Measurements from ENCODE around the gene SNRPA1. TPM values are rescaled to one million over a fixed set of nuclear protein-coding genes. Genes with fewer than 3 reads are reported as not detected.
A peak's percentile ranks its signal among the peaks of the same experiment; 100 is the strongest.

Gene SNRPA1
- total RNA-seq, 2 donors from 2014 or later: 132 to 141 TPM

DNA sequence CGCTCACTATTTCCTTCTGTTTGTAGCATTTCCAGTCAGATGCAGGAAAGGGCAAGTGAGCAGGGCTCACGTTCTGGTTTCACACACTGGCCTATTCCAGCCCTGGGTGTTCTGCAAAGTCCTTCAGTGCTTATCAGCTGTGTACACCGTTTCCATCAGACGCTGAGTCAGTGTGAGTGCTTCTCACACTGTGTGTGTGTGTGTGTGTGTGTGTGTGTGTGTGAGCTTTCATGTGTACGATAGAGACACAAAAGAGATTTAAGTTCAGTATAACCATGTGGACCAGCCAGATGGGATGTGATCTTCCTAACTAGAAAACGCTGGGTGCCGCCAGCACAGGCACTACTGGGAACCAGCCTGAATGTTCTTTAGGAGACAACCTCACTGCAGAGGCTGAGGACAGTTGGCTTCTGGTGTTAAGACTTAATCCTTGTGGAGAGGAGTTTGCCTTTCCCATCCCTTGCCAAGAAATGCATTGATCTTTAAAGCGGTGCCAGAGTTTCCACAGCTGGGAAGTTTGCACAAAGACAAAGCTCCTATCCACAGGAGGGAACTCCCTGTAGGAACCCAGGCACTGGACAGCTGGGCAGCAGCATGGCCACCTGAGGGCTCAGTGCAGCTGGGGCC, 39.3 kb downstream of the SNRPA1 start:
- no peak for DNase-seq
- Mint-ChIP-seq H3K9me3 (no peaks in the 10 kb centered on the region), H3K4me1 (ENCODE audit: low read depth) (peaks cover 26% of the 10 kb centered on the region), H3K27me3 (ENCODE audit: low read depth) (peaks cover 21% of the 10 kb centered on the region), H3K27ac (no peak overlapping the region), H3K4me3 (no peak overlapping the region), H3K36me3 (ENCODE audit: insufficient read depth in 2 of 2) (peaks cover 0 to under 1% of the 10 kb centered on the region in 2 donors)
- ATAC-seq (replicated peaks in 1 of 2): no peak

DNA sequence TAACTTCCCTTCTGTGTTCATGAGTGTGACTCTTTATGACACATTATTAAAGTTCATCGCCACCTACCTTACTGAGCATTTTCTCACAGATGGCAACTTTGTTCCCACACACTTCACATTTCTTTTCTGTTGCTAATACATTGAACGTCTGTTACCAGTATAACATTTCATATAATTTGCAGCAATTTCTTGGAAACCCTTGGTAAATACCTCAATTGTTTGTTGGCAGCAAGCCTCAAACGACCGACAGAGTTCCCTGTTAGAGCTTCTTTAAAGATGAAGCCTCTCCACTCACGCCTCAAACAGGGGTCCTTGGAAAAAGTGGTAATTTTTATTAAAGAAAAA, 40.0 kb downstream of the SNRPA1 start:
- no peak for DNase-seq
- Mint-ChIP-seq H3K9me3 (no peaks in the 10 kb centered on the region), H3K4me3 (no peak overlapping the region), H3K4me1 (ENCODE audit: low read depth) (peaks cover 33% of the 10 kb centered on the region), H3K36me3 (ENCODE audit: insufficient read depth in 2 of 2) (peaks cover 0 to 4% of the 10 kb centered on the region in 2 donors), H3K27ac (no peak overlapping the region), H3K27me3 (ENCODE audit: low read depth) (peaks cover 16% of the 10 kb centered on the region)
- no peak for ATAC-seq (replicated peaks in 1 of 2)

DNA sequence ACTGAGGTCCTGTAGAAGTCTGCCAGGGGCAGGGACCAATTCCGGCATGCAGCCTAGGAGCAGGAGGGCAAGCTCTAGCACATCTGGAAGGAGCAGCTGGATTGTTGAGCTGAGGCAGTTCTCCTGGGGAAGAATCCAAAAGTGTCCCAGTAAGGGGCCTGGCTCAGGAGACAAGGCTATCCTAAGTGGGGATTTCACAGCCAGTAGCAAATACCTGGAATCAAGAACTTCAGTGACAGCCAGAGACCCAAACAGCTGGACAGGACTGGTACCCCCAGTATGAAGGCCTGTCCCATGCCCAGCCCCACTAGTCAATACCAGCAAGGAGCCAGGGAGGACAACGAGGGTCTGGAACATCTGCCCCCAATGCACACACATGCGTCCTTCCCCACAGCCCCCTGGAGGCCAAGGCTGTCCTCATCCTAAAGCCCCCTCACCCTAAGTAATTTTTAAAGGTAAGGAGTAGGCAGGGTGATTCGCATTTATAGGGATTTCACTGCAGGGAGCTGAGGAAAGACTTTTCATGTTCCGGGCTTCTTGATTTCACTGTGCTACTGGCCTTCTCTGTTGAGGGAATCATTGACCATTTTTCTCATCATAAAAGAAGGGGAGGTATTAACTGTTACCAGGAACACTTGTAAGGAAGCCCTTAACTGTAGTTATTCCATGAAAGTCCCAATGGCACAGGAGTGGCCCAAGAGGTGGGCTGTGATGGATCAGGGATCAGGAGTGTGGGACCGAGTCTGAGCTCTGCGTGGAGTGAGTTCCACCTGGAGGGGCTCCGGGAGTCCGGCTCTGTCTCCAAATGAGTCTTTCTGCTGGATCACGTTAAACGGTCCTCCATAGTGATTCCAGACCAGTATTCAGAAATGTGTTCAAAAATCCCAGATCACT, 40.6 kb downstream of the SNRPA1 start:
- H3K27me3 Mint-ChIP-seq (ENCODE audit: low read depth): peaks cover 10% of the 10 kb centered on the region
- H3K36me3 Mint-ChIP-seq (ENCODE audit: insufficient read depth in 2 of 2): peaks cover 0 to 4% of the 10 kb centered on the region in 2 donors
- ATAC-seq (replicated peaks in 1 of 2): no peak
- no peak overlapping the region for H3K4me3 Mint-ChIP-seq
- no peak overlapping the region for H3K27ac Mint-ChIP-seq
- no peak for DNase-seq
- H3K9me3 Mint-ChIP-seq: no peaks in the 10 kb centered on the region
- peaks cover 39% of the 10 kb centered on the region for H3K4me1 Mint-ChIP-seq (ENCODE audit: low read depth)

DNA sequence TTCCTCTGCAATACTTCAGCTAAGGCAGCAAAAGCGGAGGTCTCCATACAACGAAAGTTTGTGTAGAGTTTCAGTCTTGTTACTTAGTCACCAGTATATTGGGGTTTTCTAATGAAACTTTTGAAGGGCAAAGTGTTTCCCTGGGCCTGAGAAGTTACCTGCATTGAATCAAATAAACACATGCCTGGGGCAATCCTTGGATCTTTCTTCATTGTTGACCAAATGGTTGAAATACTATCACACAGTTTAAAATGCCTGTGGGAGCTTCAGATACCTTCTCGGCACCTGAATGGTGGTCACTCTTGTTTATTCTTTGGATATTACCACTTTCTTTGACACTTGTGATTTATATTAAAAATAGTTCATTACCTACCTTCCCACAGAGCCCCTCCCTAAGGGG, 42.2 kb downstream of the SNRPA1 start:
- no peak for ATAC-seq (replicated peaks in 1 of 2)

DNA sequence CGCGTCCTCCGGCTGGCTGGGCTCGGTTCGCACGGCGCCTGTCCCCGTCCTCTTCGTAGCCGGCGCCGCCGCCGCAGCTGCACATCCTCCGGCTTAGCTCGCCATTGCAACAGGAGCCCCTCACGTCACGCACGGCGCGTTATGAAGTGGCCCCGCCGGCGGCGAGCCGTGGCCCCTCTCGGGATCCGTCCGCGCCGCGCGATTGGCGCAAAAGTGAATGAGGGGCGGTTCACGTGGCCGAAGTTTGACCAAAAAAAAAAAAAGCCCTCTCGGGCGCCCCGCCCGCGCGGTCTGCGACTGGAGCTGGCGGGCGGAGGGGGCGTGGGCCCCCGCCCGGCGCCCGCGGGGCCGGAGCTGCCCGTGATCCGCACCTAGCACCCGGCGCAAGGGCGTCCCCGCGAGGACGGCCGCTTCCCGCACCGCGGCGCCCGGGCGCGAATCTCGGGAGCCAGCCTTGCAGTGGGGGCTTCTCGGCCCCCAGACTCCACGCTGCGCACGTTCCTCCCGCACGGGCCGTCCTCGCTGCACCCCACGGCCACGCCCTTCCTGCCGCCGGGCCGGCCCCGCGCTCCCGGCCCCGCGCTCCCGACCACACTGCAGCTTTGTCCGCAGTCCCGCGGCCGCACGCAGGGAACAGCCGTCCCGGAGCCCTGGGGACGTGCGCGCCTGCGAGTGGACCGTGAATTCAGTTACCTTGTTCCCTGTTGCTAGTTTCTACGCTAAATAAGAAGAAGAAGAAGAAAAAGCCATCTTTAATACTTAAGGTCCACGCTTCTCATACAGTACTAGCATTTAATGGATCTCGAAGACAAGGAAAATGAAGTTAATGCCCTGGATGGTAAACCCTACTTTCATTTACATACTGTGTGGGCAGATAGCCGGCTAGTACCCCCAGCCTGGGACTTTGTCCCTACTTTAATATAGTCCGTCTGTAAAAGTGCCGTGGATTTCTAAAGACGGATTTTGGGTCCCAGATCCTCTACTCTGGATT, 42.9 kb downstream of the SNRPA1 start, which contains the start of gene CHSY1:
Gene CHSY1, minus strand, starts transcription at position 219 of the 991 bp plus-strand sequence. CDS start 592 bp downstream, outside the sequence.
- H3K36me3 Mint-ChIP-seq (ENCODE audit: insufficient read depth in 2 of 2): peaks cover 0 to 4% of the 10 kb centered on the region in 2 donors
- peak; percentile 93 for DNase-seq
- peak; percentile 82 to 86 for ATAC-seq (replicated peaks in 1 of 2)
- peaks cover 62% of the 10 kb centered on the region for H3K4me1 Mint-ChIP-seq (ENCODE audit: low read depth)
- H3K27ac Mint-ChIP-seq: peak within 1 kb of the TSS; percentile 94
- no peaks in the 10 kb centered on the region for H3K9me3 Mint-ChIP-seq
- H3K27me3 Mint-ChIP-seq (ENCODE audit: low read depth): no peaks in the 10 kb centered on the region
- H3K4me3 Mint-ChIP-seq: peak within 1 kb of the TSS; percentile 89 to 92

More for the DNA sequence above, 42.2 kb downstream of the SNRPA1 start:
- peak overlapping the region; percentile 88 for H3K27ac Mint-ChIP-seq
- H3K9me3 Mint-ChIP-seq: no peaks in the 10 kb centered on the region
- H3K4me3 Mint-ChIP-seq: peak overlapping the region; percentile 88 to 92
- DNase-seq: no peak
- peaks cover 0 to 4% of the 10 kb centered on the region in 2 donors for H3K36me3 Mint-ChIP-seq (ENCODE audit: insufficient read depth in 2 of 2)
- H3K4me1 Mint-ChIP-seq (ENCODE audit: low read depth): peaks cover 54% of the 10 kb centered on the region
- H3K27me3 Mint-ChIP-seq (ENCODE audit: low read depth): no peaks in the 10 kb centered on the region

DNA sequence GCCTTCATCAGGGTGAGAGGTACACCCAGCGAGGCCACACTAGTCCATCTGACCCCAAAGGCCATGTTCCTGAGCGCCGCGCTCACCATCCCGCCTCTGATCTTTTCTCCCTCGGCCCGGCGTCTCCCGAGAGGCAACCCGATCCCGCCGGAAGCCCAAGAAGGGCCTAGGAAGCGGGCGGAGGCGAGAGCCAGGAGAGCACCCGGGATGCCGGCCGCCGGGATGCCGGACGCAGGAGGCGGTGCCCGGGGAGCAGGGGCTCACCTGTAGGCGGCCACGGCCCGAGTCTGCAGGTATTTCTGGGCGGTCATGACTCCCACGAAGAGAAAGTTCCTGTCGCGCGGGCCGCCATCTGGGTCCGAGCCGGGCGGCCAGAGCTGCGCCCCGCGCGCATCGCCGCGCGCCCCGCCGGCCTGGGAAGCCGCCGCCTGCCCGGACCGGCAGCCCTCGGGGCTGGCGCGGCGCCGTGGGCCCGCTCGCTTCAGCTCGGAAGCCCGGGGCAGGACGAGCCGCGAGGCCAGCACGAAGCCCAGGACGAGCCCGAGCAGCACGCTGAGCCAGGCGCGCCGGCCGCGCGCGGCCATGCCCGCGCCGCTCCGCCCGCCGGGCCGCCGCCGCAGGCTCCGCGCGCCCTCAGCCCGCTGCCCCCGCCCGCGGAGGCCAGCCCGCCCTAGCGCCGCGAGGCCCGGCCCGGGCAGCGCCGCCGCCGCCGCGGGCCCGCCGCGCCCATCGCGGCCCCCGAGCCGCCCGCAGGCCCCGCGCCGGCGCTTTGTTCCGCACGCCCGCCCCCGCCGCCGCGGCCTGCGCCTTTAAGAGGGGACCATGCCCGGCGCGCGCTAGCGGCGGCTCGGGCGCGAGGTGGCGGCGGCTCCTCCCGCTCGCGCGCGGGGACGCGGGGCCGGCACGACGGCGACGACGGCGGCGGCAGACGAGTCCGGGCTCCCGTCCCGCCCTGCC, 43.9 kb downstream of the SNRPA1 start:
- DNase-seq (peak in 1 of 2 donors; percentile 27), ATAC-seq (replicated peaks in 1 of 2) (peak; percentile 51 to 66)
- peak overlapping the region; percentile 87 to 89 for H3K4me3 Mint-ChIP-seq

DNA sequence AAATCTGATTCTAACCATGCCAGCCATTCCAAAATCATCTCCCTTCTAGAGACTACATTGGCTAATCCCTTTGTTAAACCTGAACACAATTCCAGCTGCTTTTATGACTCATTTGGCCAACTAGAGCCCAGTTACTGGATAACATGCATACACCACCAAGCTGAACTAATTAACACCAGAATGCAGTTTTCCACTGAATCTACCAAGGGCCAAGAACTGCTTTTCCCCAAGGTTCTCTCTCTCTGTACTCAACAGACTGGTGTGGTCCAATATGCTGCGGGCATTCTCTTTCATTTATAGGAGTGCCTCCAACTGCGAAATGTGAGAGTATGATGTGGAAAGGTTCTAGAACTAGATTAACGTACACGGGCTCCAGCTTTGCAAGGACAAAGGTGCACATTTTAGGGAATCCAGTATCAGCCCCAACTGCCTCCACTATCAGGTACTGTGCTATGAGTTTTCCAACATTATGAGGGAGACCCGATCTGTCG, 44.7 kb downstream of the SNRPA1 start:
- Mint-ChIP-seq H3K27me3 (ENCODE audit: low read depth) (no peaks in the 10 kb centered on the region), H3K27ac (peak overlapping the region; percentile 19), H3K4me3 (peak overlapping the region; percentile 81), H3K4me1 (ENCODE audit: low read depth) (peaks cover 72% of the 10 kb centered on the region), H3K36me3 (ENCODE audit: insufficient read depth in 2 of 2) (peaks cover 0 to 5% of the 10 kb centered on the region in 2 donors), H3K9me3 (no peaks in the 10 kb centered on the region)
- ATAC-seq (replicated peaks in 1 of 2) (no peak), DNase-seq (no peak)

More for the DNA sequence above, 43.9 kb downstream of the SNRPA1 start:
- H3K9me3 Mint-ChIP-seq: no peaks in the 10 kb centered on the region
- peaks cover 0 to 4% of the 10 kb centered on the region in 2 donors for H3K36me3 Mint-ChIP-seq (ENCODE audit: insufficient read depth in 2 of 2)
- peak overlapping the region; percentile 94 for H3K27ac Mint-ChIP-seq
- H3K27me3 Mint-ChIP-seq (ENCODE audit: low read depth): no peaks in the 10 kb centered on the region
- H3K4me1 Mint-ChIP-seq (ENCODE audit: low read depth): peaks cover 71% of the 10 kb centered on the region

DNA sequence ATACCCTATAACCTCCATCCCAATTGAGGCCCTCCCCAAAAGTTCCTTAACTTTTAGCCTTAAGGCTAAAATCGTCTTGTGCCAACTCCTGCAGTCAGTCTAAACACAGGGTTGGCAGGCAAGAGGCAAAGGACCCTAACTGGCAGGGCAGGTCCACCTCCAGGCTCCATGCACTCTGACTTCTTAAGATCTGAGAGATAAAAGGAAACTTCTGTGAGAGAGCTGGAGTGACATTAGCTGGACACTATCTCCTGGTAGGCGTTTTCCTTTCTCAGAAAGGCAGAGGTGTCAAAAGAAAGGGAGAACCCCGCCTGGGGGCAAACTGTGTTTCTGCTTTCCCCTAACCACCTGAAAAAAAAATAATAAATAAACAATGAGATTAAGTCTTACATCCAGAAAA, 46.8 kb downstream of the SNRPA1 start:
- Mint-ChIP-seq H3K36me3 (ENCODE audit: insufficient read depth in 2 of 2) (peaks cover 2 to 5% of the 10 kb centered on the region in 2 donors), H3K27ac (no peak overlapping the region), H3K9me3 (no peaks in the 10 kb centered on the region), H3K4me1 (ENCODE audit: low read depth) (peaks cover 75% of the 10 kb centered on the region), H3K4me3 (peak overlapping the region; percentile 63 to 67), H3K27me3 (ENCODE audit: low read depth) (no peaks in the 10 kb centered on the region)
- DNase-seq (no peak), ATAC-seq (replicated peaks in 1 of 2) (no peak)

DNA sequence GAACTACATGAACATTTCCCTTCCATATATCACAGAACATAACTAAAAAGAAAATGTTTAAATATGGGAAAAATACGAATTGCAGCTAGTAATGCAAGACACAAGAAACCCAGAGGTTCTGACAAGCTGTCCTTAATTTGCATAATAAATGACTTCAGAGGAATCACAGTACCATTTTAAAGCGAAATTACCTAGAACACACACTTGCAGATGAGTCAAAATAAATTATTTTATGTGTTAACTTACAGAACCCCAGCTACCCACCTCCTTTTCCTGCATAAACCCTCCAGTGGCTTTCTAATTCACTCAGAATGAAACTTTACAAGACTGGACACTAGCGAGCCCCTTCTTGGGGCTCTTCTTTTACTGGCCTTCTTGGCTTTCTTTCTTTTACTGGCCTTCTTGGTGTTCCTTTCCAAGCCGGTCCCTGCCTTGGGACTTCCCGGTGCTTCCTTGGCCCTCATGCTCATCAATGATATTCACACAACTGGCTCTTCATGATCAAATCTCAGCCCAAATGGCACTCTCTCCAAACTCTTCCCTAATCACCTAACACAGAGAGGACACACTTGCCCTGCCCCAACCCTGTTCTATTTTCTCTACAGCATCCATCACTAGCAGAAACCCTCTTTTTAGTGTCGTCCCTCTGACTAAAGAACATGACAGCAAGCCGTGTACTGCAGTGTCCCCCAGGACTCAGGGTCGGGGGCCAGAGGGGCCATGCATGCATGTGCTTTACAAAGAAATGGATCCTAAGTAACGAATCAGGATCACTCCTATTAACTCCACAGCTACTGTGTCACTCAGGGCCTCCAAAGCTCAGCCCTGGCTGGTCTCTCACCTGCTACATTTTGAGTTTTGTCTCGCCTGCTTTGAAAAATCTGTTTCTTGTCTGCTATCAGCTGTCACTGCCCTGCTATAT, 48.0 kb downstream of the SNRPA1 start:
- H3K9me3 Mint-ChIP-seq: no peaks in the 10 kb centered on the region
- DNase-seq: no peak
- H3K36me3 Mint-ChIP-seq (ENCODE audit: insufficient read depth in 2 of 2): peaks cover 2 to 7% of the 10 kb centered on the region in 2 donors
- peak; percentile 14 to 25 for ATAC-seq (replicated peaks in 1 of 2)
- peak overlapping the region; percentile 66 to 67 for H3K4me3 Mint-ChIP-seq
- H3K4me1 Mint-ChIP-seq (ENCODE audit: low read depth): peaks cover 87% of the 10 kb centered on the region
- no peaks in the 10 kb centered on the region for H3K27me3 Mint-ChIP-seq (ENCODE audit: low read depth)
- peak overlapping the region; percentile 89 for H3K27ac Mint-ChIP-seq

DNA sequence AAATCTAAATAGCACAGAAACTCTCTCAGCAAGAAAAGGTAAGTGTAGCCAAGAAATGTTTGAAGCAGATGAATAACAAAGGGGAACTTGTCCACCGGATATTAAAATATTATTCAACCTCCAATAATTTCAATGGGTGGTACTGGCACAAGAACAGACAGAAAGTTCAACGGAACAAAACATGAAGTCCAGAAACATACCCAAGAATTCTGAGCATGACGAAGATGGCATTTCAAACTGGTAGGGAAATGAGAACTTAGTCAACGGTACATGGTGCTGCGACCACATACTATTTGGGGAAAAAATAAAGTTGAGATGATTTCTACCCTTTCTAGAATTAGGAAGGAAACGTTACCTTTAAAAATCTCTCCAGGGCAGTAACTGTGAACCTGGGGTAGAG, 48.7 kb downstream of the SNRPA1 start:
- H3K9me3 Mint-ChIP-seq: no peaks in the 10 kb centered on the region
- H3K4me1 Mint-ChIP-seq (ENCODE audit: low read depth): peaks cover 92% of the 10 kb centered on the region
- no peak for ATAC-seq (replicated peaks in 1 of 2)
- DNase-seq: no peak
- peak overlapping the region; percentile 66 to 67 for H3K4me3 Mint-ChIP-seq
- peak overlapping the region; percentile 89 for H3K27ac Mint-ChIP-seq
- H3K36me3 Mint-ChIP-seq (ENCODE audit: insufficient read depth in 2 of 2): peaks cover 4 to 7% of the 10 kb centered on the region in 2 donors
- no peaks in the 10 kb centered on the region for H3K27me3 Mint-ChIP-seq (ENCODE audit: low read depth)
